Hepatocyte (in vitro differentiated cells): ENCODE data around the gene SGSM2. TPM values are rescaled to one million over a fixed set of nuclear protein-coding genes. Genes with fewer than 3 reads are reported as not detected.

Experiments used
- DNase-seq: peaks from one replicate; pipeline ENCODE4 v3.0.0-alpha.2; 2016; ENCODE audit warnings: low spot score
- H2AFZ ChIP-seq: fragments of 200-600 bp; sonication (generic); 2 replicates; pipeline ENCODE4 v1.6.0; 2016; ENCODE audit warnings: antibody characterized with exemption, mild to moderate bottlenecking
- H3K27ac ChIP-seq: fragments of 200-600 bp; sonication (generic); 2 replicates; pipeline ENCODE4 v1.5.1; 2016; ENCODE audit warnings: mild to moderate bottlenecking
- H3K27me3 ChIP-seq: fragments of 200-600 bp; sonication (generic); 2 replicates; pipeline ENCODE4 v1.6.1; 2016
- H3K36me3 ChIP-seq: fragments of 200-600 bp; sonication (generic); replicated peaks from 2 replicates; pipeline ENCODE4 v1.5.1; 2016; ENCODE audit warnings: low read depth; ENCODE audit not compliant: insufficient read depth
- H3K4me1 ChIP-seq: fragments of 200-600 bp; sonication (generic); 2 replicates; pipeline ENCODE4 v1.5.1; 2016; ENCODE audit warnings: mild to moderate bottlenecking, moderate library complexity; ENCODE audit not compliant: insufficient read depth
- H3K4me2 ChIP-seq: fragments of 200-600 bp; sonication (generic); 2 replicates; pipeline ENCODE4 v1.6.0; 2016
- H3K4me3 ChIP-seq: fragments of 200-600 bp; sonication (generic); 2 replicates; pipeline ENCODE4 v1.5.1; 2016; ENCODE audit warnings: mild to moderate bottlenecking
- H3K79me2 ChIP-seq: fragments of 200-600 bp; sonication (generic); 2 replicates; pipeline ENCODE4 v1.6.0; 2017; ENCODE audit warnings: mild to moderate bottlenecking
- H3K9me2 ChIP-seq: fragments of 200-600 bp; sonication (generic); replicated peaks from 2 replicates; pipeline ENCODE4 v1.6.0; 2017; ENCODE audit warnings: mild to moderate bottlenecking; ENCODE audit not compliant: insufficient read depth
- H3K9me3 ChIP-seq: fragments of 200-600 bp; sonication (generic); 2 replicates; pipeline ENCODE4 v1.5.1; 2016; ENCODE audit warnings: low read depth, mild to moderate bottlenecking
- H4K20me1 ChIP-seq: fragments of 200-600 bp; sonication (generic); 2 replicates; pipeline ENCODE4 v1.6.0; 2016; ENCODE audit warnings: mild to moderate bottlenecking; ENCODE audit not compliant: insufficient read depth, poor library complexity, severe bottlenecking
- CTCF ChIP-seq: fragments of 200-600 bp; sonication (generic); IDR thresholded peaks from 2 replicates; pipeline ENCODE4 v1.5.1; 2016; ENCODE audit warnings: antibody characterized with exemption, mild to moderate bottlenecking; ENCODE audit not compliant: poor library complexity
- EZH2 ChIP-seq: fragments of 200-600 bp; sonication (generic); IDR thresholded peaks from 2 replicates; pipeline ENCODE4 v1.6.1; 2016; ENCODE audit warnings: antibody characterized with exemption, mild to moderate bottlenecking, borderline replicate concordance
- EZH2phosphoT487 ChIP-seq: fragments of 200-600 bp; sonication (generic); IDR thresholded peaks from one replicate; pipeline ENCODE4 v1.6.1; 2018; ENCODE audit warnings: antibody characterized with exemption, mild to moderate bottlenecking, low read depth, moderate library complexity; ENCODE audit not compliant: unreplicated experiment, severe bottlenecking
- WGBS: methylation state at CpG from one replicate; pipeline ENCODE4 v1.1.6; 2016; ENCODE audit warnings: low lambda C conversion rate; ENCODE audit errors: missing lambda C conversion rate; 5-methylcytosine and 5-hydroxymethylcytosine counted together
- polyA plus RNA-seq: library from polyadenylated mRNA; unstranded; fragments of >200 nt; fragmentation: Nextera tagmentation; extraction: Ambion mirVana; gene quantifications from 2 replicates; pipeline ENCODE4 v1.2.1, GENCODE V29; 2016
- total RNA-seq: library from RNA; depleted of rRNA; stranded (reverse); fragments of >200 nt; gene quantifications from 2 replicates; pipeline ENCODE4 v1.2.3, GENCODE V29; 2014

The SGSM2 gene
- total and polyA plus RNA-seq, 2 experiments from 2014 or later: 22.2 to 34.9 TPM

GRCh38 chr17:2401426-2402221, 64.3 kb downstream of the SGSM2 start:
- H3K4me2 ChIP-seq: peak overlapping the region; percentile 95
- H3K27ac ChIP-seq: peak overlapping the region; percentile 99
- peaks cover 34% of the 10 kb centered on the region for H3K4me1 ChIP-seq
- no peaks in the 10 kb centered on the region for H3K36me3 ChIP-seq
- WGBS: under 1% methylated on average over 44 of the region's 72 CpGs
- H3K9me3 ChIP-seq: no peaks in the 10 kb centered on the region
- peak overlapping the region; percentile 60 for H3K4me3 ChIP-seq
- no peaks in the 10 kb centered on the region for H3K27me3 ChIP-seq
- TF ChIP-seq EZH2: no peak
- TF ChIP-seq EZH2phosphoT487: no peak
- no peak for TF ChIP-seq CTCF
- peak; percentile 100 for DNase-seq
- no peaks in the 10 kb centered on the region for H3K9me2 ChIP-seq
- H4K20me1 ChIP-seq: no peaks in the 10 kb centered on the region
- peaks cover 24% of the 10 kb centered on the region for H3K79me2 ChIP-seq
- H2AFZ ChIP-seq: peak overlapping the region; percentile 53

- TF ChIP-seq CTCF (no peak), EZH2phosphoT487 (no peak), EZH2 (no peak)
- 36% methylated on average over 15 of the region's 15 CpGs for WGBS
- H3K27me3 ChIP-seq: no peaks in the 10 kb centered on the region
- H3K4me1 ChIP-seq: peaks cover 34% of the 10 kb centered on the region
- H3K9me3 ChIP-seq: no peaks in the 10 kb centered on the region
- no peaks in the 10 kb centered on the region for H3K9me2 ChIP-seq
- H3K4me2 ChIP-seq: peak overlapping the region; percentile 95
- peak overlapping the region; percentile 60 for H3K4me3 ChIP-seq
- H4K20me1 ChIP-seq: no peaks in the 10 kb centered on the region
- peak overlapping the region; percentile 99 for H3K27ac ChIP-seq
- DNase-seq: no peak
- H3K36me3 ChIP-seq: no peaks in the 10 kb centered on the region
- no peak overlapping the region for H2AFZ ChIP-seq
- peaks cover 19% of the 10 kb centered on the region for H3K79me2 ChIP-seq
These were observed 65.2 kb downstream of the SGSM2 start for GRCh38 chr17:2402544-2402943.

- Histone ChIP-seq H3K4me1 (peaks cover 33% of the 10 kb centered on the region), H3K4me3 (no peak overlapping the region), H4K20me1 (no peaks in the 10 kb centered on the region), H2AFZ (no peak overlapping the region), H3K9me2 (no peaks in the 10 kb centered on the region), H3K27me3 (no peaks in the 10 kb centered on the region), H3K4me2 (no peak overlapping the region), H3K79me2 (peaks cover 14% of the 10 kb centered on the region), H3K9me3 (no peaks in the 10 kb centered on the region), H3K27ac (no peak overlapping the region), H3K36me3 (no peaks in the 10 kb centered on the region)
- no peak for DNase-seq
- WGBS: 94% methylated on average over 4 of the region's 4 CpGs
- no peak for TF ChIP-seq EZH2
- no peak for TF ChIP-seq CTCF
- no peak for TF ChIP-seq EZH2phosphoT487
These were observed 65.7 kb downstream of the SGSM2 start for GRCh38 chr17:2403044-2403443.
